HG03066 (cell line): ENCODE data around the gene ANXA6.
"Not testable (repeated sequence)": the region's sequence is repeated elsewhere in the genome, so short reads cannot be mapped to it uniquely, and the experiment has no call there.

Experiments
- ATAC-seq: cut with Tn5 transposase; IDR thresholded peaks from one replicate; pipeline ENCODE4 v1.9.1; 2021; ENCODE audit warnings: low read depth; ENCODE audit not compliant: unreplicated experiment

The ANXA6 gene

DNA sequence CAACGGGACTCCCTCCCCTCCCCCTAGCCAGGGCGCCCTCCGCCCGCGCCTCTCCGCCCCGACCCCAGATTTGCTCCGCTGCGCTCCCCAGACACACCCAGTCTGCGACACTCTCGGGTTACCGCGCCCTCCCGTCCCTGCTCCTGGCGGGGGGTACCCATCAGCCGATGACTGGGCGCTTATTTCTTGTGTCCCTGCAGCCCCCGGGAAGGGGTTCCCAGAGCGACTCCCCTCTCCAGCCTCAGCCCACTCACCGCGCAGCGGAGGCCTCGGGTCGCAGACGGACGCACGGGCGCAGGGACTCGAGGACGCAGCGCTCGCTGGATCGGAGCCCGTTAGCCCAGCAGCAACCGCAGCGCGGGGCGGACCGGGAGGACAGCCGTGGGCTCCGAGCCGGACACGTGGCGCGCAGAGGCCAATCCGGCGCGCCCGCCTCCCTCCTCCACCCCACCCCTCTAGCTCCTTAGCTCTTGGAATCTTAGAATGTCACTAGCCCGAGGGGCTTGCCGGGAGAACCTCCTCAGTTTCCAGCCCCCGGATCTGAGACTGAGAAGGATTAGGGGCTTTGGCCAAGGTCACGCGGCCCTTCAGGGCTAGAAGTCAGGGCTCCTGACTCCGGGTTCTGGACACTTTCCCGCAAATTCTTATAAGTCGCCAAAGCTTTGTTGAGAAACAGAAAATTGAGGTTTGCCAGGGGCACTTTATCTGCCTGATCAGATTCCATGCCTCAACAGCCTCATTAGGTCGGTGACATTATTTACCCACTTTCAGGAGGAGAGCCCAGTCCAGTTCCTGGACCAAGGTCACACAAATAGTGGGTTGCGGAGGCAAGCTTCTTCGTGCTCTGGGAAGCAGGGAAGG lies at the start of gene ANXA6:
Gene ANXA6, minus strand, starts transcription at position 354 of the 861 bp plus-strand sequence. CDS start 9,878 bp downstream, outside the sequence.
- peak; percentile 46 for ATAC-seq

DNA sequence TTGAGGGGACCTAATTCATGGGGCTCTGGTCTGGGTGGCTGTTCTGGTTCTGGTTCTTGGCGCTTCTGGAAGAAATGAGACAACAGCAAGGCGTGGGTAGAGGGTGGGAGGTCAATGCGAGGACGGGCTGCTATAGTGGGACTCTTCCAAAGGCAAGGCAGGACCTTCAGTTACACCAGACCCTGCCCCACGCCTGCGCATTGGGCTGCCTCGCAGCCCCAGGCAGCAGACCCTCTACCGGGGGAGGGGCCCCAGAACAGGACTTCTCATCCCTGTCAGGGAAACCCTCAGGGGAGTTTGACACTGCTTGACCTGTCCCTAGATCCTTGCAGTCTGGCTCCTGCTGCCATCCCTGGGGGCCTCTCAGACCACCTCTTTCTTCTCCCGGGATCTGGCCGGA lies 47.8 kb upstream of the ANXA6 start:
- ATAC-seq = no peak

GRCh38 chr5:151204051-151204450 lies 46.5 kb upstream of the ANXA6 start:
- ATAC-seq = no peak

DNA sequence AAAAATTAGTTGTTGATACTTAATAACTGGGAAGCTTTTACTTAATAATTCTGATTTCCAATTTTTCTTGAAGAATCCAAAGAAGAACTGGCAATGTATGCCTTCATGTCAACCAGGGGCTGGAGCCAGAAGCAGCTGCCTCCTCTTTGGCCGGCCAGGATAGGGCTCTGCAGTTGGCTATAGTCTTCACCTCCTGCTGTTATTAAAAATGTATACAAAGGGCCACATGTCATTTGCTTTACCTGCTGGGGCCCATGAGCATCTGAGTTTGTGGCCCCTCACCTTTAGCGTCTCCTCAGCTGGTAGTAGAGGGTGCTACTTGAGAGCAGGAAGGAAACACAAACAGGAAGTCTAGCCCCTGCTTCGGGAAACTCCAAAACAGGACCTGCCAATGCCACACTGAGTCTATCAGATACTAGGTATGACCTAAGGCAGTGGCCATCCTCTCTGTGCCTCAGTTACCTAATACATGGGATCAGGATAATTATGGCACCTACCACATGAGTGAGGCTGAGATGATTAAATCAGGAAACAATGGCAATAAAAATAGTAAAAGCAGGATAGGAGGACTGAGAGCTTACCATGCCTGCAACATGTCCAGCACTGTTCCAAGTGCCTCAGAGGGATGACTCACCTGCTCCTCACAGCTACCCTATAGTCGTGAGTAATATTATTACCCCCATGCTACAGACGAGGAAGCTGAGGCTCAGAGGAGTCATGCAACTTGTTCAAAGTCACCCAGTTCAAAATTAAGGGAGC lies 45.0 kb upstream of the ANXA6 start:
- ATAC-seq = no peak

DNA sequence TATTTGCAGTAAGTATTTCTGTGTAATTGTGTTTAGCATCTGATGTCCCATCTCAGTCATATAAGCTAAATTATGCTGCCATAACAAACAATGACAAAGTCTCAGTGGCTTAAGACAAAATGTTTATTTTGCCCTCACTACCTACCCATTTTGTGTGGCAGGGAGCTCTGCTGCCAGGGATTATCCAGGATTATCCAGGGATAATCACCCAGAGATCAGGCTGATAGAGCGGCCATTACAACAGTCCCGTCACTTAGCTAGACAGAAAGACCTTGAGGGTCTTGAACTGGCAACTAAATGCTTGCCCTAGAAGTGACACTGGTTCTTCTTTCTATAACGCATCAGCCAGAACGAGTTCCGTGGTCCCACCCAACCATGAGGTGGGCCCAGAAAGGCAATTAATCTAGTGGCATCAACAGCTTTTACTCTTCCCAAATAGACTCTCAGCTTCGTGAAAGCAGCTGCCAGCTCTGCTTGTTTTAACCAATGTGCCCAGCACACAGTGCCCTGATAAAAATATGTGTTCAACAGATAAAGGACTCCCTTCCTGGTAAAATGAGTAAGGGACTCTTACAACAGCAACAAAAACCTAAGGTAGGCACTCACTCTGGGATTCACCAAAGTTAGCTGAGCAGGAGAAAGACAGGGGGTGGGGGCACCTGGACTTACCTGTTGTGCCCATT lies 43.5 kb upstream of the ANXA6 start:
- ATAC-seq = no peak

GRCh38 chr5:151199581-151200185 lies 42.1 kb upstream of the ANXA6 start:
- ATAC-seq = no peak

DNA sequence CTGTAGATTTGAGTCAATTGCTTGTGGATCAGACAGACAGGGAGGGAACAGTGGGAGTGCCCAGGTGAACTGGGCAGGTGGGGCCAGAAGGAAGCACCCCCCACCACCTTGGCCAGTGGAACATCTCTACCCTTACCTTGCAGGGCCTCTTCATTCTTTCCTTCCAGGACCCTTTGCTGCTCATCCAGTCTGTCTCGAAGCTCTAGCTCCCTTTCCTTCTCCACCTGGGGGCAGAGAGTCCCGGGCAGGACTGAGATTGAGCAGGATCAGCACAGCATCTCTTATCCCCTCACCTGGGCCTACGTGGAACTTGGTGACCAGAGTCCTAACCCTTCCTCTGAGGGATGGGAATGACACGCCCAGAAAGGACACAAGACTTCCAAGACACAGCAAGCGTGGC lies 41.3 kb upstream of the ANXA6 start:
- no peak for ATAC-seq

GRCh38 chr5:151197291-151197600 lies 39.7 kb upstream of the ANXA6 start:
- not testable (repeated sequence) for ATAC-seq

GRCh38 chr5:151196556-151197290 lies 39.1 kb upstream of the ANXA6 start:
- ATAC-seq = peak; percentile 96

DNA sequence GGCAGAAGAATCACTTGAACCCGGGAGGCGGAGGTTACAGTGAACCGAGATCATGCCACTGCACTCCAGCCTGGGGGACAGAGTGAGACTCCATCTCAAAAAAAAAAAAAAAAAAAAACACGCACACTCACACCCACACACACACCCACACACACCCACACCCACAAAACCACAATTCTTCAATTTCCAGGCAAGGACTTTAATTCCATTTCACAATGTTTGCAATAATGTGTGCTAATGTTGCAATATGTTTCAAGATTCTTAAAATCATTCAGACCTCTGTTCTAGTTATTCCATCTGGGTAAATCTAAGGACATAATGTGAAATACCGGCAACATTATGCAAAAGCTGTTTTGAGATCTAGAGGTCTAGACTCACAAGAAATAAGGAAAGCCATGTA lies 38.0 kb upstream of the ANXA6 start:
- no peak for ATAC-seq

GRCh38 chr5:151192626-151193025 lies 35.0 kb upstream of the ANXA6 start:
- no peak for ATAC-seq

GRCh38 chr5:151191661-151192060 lies 34.1 kb upstream of the ANXA6 start:
- no peak for ATAC-seq

- ATAC-seq = no peak
Measured at GRCh38 chr5:151189151-151189550, 31.6 kb upstream of the ANXA6 start.

GRCh38 chr5:151186538-151186937 lies 29.0 kb upstream of the ANXA6 start:
- no peak for ATAC-seq

GRCh38 chr5:151186052-151186451 lies 28.5 kb upstream of the ANXA6 start:
- ATAC-seq = no peak

GRCh38 chr5:151184316-151185042 lies 26.9 kb upstream of the ANXA6 start:
- ATAC-seq = no peak

DNA sequence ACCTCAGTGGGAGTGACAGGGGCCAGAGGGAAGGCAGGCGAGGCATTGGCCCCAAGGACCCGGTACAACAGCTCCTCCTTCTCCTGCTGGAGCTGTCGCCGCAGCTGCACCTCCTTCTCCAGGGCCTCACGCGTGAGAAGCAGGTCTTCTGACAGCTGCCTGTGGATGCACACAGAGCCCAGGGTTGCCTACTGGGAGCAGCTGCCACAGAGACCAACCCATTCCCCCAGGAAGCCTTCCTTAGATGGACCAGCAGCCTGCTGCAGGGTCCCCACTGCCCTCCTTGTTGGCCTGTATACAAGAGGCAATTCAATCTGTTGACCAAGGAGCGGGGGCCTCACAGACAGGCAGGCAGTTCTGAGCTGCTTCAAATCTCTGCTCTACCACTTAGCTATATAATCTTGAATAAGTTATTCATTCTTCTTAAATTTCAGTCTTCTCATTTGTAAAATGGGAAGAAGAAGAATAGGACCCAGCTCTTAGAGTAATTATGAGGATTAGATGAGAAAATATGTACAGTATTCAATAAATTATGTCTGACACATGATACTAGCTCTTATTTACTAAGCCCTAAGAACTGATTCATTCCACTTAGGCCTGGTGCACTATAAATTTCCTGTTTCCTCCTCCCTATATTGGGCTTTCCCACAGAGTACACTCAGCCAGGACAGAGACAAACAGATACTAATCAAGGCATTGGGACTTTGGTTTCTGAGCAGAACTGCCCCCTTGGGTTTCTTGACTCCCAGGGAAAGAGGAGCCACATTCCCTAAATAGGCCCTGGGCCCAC lies 26.1 kb upstream of the ANXA6 start:
- no peak for ATAC-seq

DNA sequence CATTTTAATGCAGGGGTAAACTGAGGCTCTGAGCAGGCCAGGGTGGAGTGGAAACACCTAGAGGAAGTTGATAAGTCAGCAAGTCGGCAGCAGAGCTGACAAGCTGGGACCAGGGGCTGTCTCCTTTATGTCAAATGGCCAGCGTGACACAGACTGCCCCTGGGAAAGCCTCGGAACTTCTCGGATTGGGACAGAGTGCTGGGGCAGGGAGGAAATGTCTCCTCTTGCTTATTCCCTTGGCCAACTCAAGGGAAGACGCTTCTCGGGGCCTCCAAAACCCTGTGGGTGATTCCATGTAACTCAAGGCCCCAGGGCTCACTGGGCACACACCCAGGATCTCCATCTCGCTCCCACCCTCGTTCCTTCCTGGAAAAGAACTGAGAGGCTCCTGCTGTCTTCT lies 25.4 kb upstream of the ANXA6 start:
- ATAC-seq = no peak

GRCh38 chr5:151182524-151182900 lies 24.9 kb upstream of the ANXA6 start:
- ATAC-seq = no peak
